ENCODE results near the gene PACS1.
"Not testable (repeated sequence)": the region's sequence is repeated elsewhere in the genome, so short reads cannot be mapped to it uniquely, and the experiment has no call there.

Gene PACS1

DNA sequence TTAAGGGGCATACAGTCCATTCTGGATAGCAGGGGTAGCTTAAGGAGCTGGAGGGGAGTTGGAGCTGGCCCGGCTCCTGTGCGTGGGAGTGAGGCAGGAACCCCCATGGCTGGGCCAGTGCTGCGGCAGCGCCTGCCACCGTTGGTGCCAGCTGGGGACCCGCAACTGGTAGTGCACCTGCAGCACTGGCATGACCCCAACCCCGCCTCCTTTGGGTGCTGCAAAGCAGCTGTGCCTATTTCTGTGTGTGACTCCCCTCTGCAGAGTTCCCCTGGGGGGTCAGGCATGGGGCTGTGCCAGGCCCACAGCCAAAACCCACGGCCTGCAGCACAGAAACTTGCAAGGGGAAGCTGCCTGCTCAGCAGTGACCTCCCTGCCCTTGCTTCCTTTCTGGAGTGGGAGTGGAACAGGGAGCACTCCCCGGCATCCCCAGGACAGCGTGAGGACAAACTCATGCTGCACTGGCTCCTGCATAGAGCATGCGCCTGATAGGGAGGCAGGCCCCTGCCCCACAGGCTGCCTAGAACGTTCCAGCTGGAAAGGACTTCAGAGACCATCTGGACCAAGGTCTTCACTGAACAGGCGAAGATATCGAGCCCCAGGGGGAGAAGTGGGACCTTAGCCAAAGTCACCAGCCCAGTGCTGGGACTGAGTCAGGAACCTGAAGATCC is 172.2 kb downstream of the PACS1 start:
- H3K4me3 ChIP-seq (ENCODE audit: low read length) = no peak overlapping the region
- TF ChIP-seq ZNF274 (IDR thresholded peaks at IDR 0.05; ENCODE audit: low read depth, low read length) = no peak

DNA sequence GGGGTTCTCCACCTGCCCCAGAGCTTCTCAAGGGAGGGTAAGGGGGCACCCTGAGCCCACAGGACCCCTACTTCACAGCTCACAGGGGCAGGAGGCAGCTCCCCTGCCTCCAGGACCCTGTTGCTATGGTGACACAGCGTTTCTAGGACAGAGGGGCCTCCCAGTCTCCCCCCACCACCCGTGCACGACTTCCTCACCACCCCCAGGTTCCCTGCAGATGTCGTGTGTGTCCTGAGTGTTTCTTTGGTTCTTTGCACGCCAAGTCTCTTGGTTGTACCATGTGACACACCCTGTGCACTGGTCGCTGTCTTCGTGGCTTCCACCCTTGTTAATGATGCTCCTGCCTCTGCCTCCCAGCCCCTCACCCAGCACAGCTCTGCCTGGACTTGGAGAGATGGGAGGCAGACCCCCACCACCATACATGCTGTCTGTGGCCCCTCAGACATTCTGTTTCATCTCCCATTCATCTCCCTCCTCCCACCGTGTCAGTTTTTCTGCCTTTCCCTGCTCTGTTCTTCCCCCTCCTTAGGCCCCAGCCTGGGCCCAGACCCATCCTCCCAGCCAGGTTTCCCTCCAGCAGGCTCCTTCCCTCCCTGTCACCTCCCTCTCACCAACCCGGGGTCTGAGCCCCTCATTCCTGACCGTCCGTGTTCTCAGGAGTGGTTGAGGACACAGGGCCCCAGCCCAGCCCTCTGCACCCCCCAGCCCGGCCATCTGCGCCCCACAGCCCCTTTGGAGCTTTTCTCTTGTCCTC is 173.9 kb downstream of the PACS1 start:
- TF ChIP-seq ZNF274 (IDR thresholded peaks at IDR 0.05; ENCODE audit: low read depth, low read length) = no peak
- no peak overlapping the region for H3K4me3 ChIP-seq (ENCODE audit: low read length)

DNA sequence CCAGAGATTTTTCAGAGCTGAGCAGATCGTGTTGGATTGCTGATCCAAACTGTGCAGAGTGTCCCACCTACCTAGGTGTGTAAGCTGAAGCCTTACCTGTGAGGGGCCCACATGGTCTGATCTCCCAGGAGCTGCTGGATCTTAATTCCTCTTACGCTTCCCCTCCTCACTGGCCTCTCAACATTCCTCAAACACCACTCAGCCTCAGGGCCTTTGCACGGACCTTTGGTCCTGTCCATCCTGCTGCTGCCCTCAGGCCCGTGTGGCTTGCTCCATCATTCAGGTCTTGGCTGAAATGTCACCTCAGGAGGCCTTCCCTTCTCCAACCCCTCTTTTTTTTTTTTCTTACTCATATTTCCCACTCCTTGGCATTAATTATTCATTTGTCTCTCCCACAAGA is 177.2 kb downstream of the PACS1 start:
- no peak overlapping the region for H3K4me3 ChIP-seq (ENCODE audit: low read length)
- no peak for TF ChIP-seq ZNF274 (IDR thresholded peaks at IDR 0.05; ENCODE audit: low read depth, low read length)

DNA sequence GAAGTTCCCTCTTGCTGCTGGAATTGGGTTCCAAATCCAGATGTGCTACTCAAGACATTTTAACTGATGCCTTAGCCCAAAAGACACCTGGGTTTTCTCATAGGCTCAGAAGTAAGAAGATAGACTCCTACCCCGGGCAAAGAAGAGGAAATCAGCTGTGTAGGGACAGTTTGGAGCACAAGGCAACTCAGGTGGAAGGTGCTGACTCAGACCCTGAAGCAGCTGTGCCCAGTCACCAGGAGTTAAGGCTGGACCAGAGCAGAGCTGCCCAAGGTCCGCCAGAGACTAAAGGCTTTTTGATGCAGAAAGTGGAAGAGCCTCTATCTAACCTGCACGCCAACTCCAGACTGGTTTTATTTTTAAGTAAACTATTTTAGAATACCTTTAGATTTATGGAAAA is 177.7 kb downstream of the PACS1 start:
- no peak for TF ChIP-seq ZNF274 (IDR thresholded peaks at IDR 0.05; ENCODE audit: low read depth, low read length)
- H3K4me3 ChIP-seq (ENCODE audit: low read length) = no peak overlapping the region

DNA sequence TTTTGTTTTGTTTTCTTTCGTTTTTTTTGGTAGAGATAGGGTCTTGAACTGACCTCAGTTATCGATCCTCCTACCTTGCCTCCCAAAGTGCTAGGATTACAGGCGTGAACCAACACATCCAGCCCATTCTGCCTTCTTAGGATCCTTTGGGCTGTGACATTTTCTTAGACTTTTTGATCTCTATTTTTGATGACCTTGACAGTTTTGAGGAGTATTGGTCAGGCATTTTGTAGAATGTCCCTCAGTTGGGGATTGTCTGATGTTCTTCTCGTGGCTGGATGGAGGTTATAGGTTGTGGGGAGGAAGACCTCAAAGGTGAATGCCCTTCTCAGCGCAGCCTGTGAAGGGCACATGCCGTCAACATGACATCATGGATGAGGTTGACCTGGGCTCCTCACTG is 178.8 kb downstream of the PACS1 start:
- TF ChIP-seq ZNF274 (IDR thresholded peaks at IDR 0.05; ENCODE audit: low read depth, low read length) = no peak
- no peak overlapping the region for H3K4me3 ChIP-seq (ENCODE audit: low read length)

DNA sequence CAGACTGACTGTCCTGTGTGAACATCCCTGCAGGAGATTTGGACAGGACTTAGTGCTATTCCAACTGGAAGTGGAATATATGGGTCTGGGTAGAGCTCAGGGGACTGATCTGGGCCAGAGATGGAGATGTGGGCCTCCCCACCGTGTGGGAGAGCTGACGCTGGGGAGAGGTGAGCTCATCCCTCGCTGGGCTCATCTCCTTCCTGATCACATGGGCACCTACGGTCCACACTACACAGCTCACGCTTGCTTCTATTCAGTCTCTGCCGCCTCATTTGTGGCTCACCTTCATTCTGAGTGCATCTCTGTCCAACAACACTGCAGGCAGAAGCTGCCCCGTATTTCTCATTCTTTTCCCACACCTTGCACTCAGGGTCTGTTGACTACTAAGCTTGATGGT is 181.7 kb downstream of the PACS1 start:
- no peak for TF ChIP-seq ZNF274 (IDR thresholded peaks at IDR 0.05; ENCODE audit: low read depth, low read length)
- H3K4me3 ChIP-seq (ENCODE audit: low read length) = no peak overlapping the region

DNA sequence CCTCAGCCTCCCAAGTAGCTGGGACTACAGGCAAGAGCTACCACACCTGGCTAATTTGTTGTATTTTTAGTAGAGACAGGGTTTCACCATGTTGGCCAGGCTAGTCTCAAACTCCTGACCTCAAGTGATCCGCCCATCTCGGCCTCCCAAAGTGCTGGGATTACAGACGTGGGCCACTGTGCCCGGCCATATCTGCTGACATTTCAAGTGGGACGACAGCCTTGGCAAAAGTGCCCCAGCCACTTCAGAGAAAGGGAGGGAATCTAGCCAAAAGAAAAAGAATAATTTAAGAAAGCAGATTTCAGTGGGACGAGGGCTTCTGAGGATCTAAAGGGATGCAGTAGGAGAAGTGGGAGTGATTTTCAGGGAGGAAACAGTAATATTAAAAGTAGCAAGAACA is 183.0 kb downstream of the PACS1 start:
- H3K4me3 ChIP-seq (ENCODE audit: low read length) = not testable (repeated sequence)

DNA sequence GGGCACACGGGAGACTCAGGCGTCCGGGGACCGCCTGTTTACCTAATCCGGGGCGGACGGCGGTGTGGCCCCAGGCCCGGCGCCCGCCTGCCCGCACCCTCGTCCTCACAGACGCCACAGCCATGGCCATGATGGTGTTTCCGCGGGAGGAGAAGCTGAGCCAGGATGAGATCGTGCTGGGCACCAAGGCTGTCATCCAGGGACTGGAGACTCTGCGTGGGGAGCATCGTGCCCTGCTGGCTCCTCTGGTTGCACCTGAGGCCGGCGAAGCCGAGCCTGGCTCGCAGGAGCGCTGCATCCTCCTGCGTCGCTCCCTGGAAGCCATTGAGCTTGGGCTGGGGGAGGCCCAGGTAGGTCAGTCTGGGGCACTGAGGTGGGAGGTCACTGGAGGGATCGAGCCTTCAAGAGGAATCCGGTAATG is 188.4 kb downstream of the PACS1 start:
- TF ChIP-seq ZNF274 (IDR thresholded peaks at IDR 0.05; ENCODE audit: low read depth, low read length) = no peak
- peak overlapping the region; percentile 86 for H3K4me3 ChIP-seq (ENCODE audit: low read length)

DNA sequence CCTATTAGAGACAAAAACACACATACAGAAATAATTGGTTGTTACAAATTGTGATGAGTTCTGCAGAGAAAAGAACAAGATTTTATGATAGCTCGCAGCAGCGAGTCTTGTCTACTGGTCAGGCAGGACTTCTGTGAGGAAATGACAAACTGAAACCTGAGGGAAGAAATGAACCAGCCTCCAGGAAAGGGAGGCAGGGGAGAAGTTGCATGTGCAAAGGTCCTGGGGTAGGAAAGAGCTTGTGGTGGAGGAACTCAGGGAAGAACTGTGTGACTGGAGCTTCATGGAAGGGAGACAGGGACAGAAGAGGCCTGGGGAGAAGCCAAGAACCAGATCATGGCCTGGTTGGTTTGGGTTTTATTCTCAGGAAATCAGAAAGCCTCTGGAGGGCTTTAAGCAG is 189.2 kb downstream of the PACS1 start:
- no peak for TF ChIP-seq ZNF274 (IDR thresholded peaks at IDR 0.05; ENCODE audit: low read depth, low read length)
- no peak overlapping the region for H3K4me3 ChIP-seq (ENCODE audit: low read length)

DNA sequence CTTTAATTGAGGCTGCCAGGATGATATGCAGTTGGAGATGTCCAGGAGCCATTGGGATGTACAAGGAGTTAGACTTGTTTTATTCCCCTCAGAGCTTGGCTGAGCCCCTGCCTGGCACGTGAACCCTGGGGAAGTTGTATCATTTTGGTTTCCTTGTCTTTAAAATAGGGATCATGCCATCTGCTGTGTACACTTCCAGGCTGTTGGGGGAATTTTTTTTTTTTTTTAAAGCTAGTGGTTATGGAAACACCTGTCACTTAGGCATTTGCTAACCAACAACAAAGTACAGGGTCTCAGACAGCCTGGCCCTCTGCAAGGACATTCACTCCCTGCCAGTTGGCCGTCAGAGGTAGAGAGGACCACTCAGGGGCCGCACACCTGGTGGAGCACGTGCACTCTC is 189.9 kb downstream of the PACS1 start:
- no peak overlapping the region for H3K4me3 ChIP-seq (ENCODE audit: low read length)
- TF ChIP-seq ZNF274 (IDR thresholded peaks at IDR 0.05; ENCODE audit: low read depth, low read length) = no peak

DNA sequence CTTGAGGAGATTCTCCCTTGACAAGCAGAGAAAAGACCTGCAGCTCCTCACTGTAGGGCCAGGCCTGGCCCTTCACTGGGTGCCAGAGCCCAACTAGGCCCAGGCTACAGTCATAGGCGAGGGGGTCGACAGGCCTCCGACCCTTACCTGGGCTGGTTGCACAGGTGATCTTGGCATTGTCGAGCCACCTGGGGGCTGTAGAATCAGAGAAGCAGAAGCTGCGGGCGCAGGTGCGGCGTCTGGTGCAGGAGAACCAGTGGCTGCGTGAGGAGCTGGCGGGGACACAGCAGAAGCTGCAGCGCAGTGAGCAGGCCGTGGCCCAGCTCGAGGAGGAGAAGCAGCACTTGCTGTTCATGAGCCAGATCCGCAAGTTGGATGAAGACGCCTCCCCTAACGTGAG is 191.5 kb downstream of the PACS1 start:
- H3K4me3 ChIP-seq (ENCODE audit: low read length) = no peak overlapping the region

DNA sequence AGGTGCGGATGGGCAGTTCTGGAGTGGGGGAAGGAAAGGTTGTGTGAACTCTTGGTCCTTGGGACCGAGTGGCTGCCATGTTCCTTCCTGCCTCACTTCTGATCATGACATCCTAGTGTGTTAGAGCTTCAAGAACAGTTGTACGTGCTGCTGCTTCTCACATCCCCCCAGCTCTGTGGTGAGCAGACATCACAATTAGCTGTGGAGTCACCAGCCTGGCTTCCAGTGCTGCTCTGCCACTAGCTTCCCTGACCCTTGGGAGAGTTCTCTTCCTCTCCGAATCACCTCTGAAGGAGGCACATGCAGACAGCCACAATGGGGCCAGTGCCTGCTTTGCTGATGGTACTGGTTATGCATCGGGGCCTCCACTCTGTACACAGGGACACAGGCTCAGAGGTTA is 192.1 kb downstream of the PACS1 start:
- TF ChIP-seq ZNF274 (IDR thresholded peaks at IDR 0.05; ENCODE audit: low read depth, low read length) = no peak
- no peak overlapping the region for H3K4me3 ChIP-seq (ENCODE audit: low read length)

More for the DNA sequence above, 191.5 kb downstream of the PACS1 start:
- no peak for TF ChIP-seq ZNF274 (IDR thresholded peaks at IDR 0.05; ENCODE audit: low read depth, low read length)

DNA sequence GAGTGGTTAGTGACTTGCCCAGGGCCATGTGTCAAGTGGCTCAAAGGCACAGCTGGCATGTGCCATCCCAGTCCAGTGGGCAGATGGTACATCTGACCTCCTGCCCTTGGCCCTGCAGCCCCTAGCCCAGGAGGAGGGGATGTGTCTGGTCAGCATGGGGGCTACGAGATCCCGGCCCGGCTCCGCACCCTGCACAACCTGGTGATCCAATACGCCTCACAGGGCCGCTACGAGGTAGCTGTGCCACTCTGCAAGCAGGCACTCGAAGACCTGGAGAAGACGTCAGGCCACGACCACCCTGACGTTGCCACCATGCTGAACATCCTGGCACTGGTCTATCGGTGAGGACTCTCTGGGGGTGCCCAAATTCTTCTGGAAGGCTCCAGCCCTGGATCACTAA is 192.6 kb downstream of the PACS1 start:
- TF ChIP-seq ZNF274 (IDR thresholded peaks at IDR 0.05; ENCODE audit: low read depth, low read length) = no peak
- H3K4me3 ChIP-seq (ENCODE audit: low read length) = no peak overlapping the region

DNA sequence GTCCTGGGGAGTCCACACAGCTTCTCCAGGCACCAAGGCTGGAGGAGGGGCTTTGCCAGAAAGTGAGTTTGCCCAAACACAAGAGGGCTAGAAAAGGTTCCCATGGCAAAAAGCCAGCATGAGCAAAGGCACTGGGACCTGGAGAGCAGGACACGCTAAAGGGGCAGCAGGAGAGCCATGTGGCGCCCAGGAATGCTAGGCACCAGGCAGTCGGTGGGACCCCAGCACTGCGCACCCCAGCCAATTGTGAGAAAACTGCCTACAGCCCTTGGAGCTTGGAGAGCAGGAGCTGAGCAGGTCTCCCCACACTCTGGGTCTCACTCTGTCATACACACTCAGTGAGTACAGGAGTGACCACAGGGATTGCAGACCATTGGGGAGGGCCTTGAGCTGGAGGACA is 193.2 kb downstream of the PACS1 start:
- TF ChIP-seq ZNF274 (IDR thresholded peaks at IDR 0.05; ENCODE audit: low read depth, low read length) = no peak

DNA sequence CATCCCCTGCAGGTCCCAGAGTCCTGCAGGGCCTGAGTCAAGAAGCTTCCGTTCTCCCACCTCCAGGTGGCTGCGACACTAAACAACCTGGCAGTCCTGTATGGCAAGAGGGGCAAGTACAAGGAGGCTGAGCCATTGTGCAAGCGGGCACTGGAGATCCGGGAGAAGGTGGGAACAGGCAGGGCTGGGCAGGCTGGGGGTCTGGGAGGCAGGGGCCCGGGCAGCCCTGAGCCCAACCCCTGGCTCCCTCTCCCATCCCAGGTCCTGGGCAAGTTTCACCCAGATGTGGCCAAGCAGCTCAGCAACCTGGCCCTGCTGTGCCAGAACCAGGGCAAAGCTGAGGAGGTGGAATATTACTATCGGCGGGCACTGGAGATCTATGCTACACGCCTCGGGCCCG is 193.7 kb downstream of the PACS1 start:
- no peak for TF ChIP-seq ZNF274 (IDR thresholded peaks at IDR 0.05; ENCODE audit: low read depth, low read length)
- no peak overlapping the region for H3K4me3 ChIP-seq (ENCODE audit: low read length)

More for the DNA sequence above, 193.2 kb downstream of the PACS1 start:
- no peak overlapping the region for H3K4me3 ChIP-seq (ENCODE audit: low read length)
